Limb (tissue), 2 donors: ENCODE measurements around the gene SH3RF2.
A peak's percentile ranks its signal among the peaks of the same experiment; 100 is the strongest.
"Not testable (repeated sequence)": the region's sequence is repeated elsewhere in the genome, so short reads cannot be mapped to it uniquely, and the experiment has no call there.

Experiments
- DNase-seq, 2 donors: peaks; one replicate each; pipeline ENCODE4 v3.0.0-alpha.2; 2016; ENCODE audit errors: extremely low spot score in 2 of 2

Gene SH3RF2, protein sequence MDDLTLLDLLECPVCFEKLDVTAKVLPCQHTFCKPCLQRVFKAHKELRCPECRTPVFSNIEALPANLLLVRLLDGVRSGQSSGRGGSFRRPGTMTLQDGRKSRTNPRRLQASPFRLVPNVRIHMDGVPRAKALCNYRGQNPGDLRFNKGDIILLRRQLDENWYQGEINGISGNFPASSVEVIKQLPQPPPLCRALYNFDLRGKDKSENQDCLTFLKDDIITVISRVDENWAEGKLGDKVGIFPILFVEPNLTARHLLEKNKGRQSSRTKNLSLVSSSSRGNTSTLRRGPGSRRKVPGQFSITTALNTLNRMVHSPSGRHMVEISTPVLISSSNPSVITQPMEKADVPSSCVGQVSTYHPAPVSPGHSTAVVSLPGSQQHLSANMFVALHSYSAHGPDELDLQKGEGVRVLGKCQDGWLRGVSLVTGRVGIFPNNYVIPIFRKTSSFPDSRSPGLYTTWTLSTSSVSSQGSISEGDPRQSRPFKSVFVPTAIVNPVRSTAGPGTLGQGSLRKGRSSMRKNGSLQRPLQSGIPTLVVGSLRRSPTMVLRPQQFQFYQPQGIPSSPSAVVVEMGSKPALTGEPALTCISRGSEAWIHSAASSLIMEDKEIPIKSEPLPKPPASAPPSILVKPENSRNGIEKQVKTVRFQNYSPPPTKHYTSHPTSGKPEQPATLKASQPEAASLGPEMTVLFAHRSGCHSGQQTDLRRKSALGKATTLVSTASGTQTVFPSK

DNA sequence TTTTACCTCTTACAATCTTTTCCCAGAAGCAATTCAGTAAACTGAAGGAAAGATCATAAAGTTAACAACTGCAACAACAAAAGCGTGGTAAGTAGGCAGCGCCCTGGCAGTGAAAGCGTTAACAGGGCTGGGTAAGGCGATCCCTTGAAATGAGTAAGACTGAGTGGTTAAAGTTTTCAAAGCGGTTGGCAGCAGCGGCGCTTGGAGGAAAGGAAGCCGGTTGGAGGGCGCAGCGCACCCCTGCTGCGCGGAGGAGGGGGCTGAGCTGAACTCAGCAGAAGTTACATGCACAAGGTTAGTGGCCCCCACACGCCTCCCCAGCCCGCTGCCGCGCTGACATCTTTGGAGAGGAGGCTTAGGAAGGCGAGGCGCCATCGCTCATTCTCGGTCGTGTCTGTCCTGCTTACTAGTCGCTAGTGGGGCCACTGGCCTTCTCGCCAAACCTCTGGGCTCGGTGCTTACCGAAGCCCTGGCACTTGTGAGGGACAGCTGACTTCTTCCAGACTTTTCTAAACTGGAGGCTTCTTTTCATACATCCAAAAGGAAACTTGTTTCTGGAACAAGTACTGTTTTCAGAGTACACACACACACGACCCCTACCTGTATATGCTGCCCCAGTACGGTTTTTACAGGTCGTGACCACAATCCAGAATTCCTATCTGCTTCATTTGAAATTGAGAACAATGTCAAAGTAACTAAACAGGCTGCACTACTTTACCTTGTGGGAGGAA, at the start of gene SH3RF2:
SH3RF2 (plus strand) TSS at position 178 of the 731 bp plus-strand sequence. CDS start 1,351 bp downstream, outside the sequence.
- DNase-seq: peak; percentile 58 to 82

DNA sequence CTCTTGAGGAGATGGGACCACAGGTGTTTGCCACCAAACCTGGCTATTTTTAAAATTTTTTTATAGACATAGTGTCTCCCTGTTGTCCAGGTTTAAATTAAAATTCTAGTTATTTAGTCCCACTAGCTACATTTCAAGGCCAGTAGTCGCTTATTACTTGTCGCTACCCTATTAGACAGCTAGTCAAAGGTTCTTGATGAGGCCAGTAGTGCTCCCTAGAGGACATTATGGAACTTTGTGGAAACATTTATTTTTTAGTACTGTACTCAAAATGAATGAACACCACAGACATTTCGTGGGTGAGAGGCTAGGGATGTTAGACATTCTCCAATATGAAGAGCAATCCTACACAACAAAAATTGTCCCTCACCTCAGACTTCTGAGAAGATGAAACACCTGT, 49.2 kb upstream of the SH3RF2 start:
- no peak for DNase-seq

- no peak for DNase-seq
Observed at GRCh38 chr5:145887976-145888574, 48.3 kb upstream of the SH3RF2 start.

DNA sequence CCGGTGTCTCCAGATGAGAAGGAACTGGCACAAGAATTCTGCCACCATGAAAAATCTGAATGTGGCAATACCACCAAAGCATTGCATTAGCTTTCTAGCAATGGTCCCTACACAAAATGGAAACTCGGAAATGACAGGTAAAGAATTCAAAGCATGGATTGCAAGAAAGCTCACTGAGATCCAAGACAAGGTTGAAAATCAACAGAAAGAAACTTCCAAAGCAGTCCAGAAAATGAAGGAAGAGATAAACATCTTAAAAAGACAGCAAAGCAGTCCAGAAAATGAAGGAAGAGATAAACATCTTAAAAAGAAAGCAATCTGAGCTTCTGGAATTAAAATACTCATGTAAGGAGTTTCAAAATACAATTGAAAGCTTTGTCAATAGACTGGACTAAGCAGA, 46.8 kb upstream of the SH3RF2 start:
- no peak for DNase-seq

DNA sequence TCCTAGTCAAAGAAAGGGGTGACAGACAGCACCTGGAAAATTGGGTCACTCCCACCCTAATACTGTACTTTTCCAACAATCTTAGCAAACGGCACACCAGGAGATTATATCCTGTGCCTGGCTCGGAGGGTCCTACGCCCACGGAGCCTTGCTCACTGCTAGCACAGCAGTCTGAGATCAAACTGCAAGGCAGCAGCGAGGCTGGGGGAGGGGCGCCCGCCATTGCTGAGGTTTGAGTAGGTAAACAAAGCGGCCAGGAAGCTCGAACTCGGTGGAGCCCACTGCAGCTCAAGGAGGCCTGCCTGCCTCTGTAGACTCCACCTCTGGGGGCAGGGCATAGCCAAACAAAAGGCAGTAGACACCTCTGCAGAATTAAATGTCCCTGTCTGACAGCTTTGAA, 45.0 kb upstream of the SH3RF2 start:
- not testable (repeated sequence) for DNase-seq

GRCh38 chr5:145898171-145898570, 38.2 kb upstream of the SH3RF2 start:
- DNase-seq: no peak

GRCh38 chr5:145902421-145902820, 34.0 kb upstream of the SH3RF2 start:
- no peak for DNase-seq

DNA sequence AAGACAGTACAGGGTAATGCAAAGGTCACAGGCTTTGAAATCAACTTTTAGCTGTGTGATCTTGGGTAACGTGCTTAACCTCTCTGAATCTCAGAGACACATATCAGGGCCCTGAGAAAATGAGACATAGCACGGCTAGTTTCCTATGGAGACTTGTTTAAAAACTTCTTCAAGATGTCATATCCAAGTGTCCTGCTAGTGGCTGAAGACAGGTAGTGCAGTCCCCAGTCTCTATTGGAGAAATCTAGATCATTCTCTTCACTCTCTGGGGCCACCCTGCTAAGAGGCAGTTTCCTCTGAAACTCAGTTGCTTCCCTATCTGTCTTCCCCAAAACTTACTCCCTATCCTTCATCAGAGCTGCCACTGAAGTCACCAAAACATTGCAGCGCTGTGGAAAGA, 33.3 kb upstream of the SH3RF2 start:
- DNase-seq: no peak

DNA sequence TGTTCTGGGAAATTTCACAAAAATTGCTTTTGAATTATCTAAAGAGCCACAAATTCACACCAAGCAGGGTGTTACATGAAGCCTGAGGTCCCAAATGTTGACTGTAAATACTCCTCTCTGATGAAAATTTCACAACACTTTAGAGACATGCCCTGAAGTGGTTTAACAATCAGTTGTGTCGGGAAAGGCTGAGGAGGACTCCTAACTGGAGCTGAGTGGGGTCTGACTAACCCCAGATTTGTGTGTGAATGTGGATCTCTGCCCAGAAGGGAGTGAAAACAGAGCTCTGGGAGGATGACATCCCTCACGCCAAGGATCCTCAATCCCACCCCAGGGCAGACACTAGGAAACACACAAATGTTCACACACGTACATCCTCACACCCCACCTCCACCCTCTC, 32.5 kb upstream of the SH3RF2 start:
- DNase-seq: no peak

DNA sequence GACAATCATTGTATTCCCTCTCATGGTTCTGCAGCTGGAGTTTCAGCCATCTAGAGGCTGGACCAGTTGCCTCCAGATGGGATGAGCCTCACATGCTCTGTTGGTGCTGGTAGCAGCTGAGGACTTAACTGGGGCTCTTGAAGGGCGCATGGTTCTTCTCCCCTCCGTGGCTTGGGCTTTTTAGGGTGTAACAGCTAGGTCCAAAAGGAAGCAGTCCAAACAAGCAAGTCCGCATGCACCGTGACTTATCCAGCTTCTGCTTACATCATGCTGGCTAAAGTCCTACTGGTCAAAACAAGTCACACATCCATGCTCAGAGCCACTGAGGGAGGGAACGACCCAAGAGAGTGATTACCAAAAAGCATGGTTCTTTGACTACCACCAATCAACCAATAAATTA, 31.6 kb upstream of the SH3RF2 start:
- no peak for DNase-seq

DNA sequence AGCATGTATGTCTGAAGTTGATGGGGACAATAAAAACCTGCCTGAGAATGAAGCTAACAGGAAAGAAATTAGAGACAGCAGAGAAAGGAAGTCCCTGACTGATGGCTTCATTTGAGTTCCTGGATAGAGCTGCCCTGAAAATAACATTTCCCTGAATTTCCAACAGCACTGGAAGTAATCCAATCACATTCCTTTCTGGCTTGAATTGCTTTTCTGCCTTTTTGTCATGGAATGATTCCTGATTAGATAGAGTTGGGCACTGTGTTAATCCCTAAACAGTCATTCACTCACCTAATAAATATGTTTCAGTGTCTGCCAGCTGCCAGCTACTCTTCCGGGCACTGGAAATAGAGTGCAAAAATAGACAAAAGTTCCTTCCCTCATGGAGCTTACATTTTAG, 30.0 kb upstream of the SH3RF2 start:
- peak in 1 of 2 donors; percentile 30 for DNase-seq

GRCh38 chr5:145908206-145908960, 28.0 kb upstream of the SH3RF2 start:
- DNase-seq: no peak

DNA sequence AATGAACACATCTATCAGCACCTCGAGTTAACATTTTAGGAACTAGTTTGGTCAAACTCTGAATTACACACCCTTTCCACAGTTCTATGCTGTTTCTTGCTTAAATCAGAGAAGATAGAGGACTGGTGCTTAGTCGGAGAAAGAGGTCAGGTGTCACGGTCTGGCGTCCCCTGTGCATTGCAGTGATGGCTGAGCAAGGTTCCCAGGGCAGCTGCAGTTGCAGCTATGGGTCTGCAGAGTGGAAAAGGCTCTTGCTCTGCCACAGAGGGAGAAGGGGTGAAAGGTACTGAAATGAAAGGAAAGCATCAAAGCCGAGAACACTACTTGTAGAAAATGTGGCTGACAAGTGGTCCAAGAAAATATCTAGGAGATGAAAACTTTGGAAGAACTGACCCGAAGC, 25.2 kb upstream of the SH3RF2 start:
- DNase-seq: no peak

DNA sequence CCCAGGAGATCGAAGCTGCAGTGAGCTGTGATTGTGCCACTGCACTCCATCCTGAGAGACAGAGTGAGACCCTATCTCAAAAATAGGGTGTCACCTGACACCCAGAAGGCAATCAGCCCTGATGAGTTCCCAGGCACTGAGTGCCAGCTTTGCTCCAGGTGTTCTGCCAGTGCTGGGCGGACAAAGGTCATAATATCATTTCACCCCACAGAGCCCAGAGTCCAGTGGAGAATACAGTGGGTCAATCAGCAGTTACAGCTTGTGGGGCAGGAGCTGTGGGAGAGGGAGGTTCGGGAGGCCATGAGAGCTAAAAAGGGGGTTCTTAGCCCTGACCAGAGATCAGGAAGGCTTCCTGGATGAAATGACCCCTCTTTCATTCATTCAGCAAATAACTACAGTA, 24.4 kb upstream of the SH3RF2 start:
- no peak for DNase-seq

GRCh38 chr5:145912594-145912993, 23.8 kb upstream of the SH3RF2 start:
- no peak for DNase-seq

DNA sequence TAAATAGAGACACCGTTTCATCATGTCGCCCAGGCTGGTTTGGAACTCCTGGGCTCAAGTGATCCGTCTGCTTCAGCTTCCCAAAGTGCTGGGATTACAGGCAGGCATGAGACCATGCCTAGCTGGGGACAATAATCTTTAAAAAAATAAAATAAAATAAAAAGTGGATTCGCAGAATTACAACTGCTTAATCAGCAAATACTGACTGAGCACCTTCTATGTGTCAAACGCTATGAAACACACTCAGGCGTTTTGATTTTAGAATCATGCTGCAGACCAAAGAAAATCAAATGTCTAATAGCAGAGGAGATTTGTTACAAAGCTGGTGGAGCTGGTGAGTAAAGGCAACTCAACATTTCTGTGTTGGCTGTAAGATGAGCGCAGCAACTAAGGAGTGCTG, 22.7 kb upstream of the SH3RF2 start:
- DNase-seq: no peak

DNA sequence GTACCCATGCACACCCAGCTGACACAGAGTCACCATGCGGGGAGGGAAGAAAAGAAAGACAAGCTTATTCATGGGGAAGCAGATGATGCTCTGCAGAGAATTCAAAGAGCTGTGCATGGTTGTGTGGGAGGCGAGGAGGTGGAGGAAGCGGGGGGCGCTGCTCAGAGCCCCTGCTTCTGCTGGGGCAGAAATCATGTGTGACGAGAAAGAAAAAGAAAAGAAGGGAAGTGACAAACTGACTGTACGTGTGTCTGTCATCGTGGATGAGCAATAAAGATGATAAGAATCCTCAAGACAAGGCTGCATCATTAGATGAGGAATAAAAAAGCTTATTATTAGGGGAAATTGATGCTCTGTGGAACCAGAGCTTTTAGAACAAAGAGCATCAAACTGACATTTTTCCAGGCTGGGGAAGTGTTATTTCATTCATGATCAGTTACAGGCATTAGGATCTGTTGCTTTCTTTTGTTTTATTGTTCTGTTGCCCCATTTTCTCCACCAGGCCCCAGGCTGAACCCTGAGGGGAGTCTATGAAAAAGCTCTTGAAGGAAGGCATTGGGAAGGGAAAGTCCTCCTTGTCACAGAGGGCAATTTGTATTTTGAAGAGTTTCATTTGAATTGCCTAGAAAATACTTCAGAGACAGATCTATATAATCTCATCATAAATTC, 20.3 kb upstream of the SH3RF2 start:
- no peak for DNase-seq

GRCh38 chr5:145917288-145917687, 19.1 kb upstream of the SH3RF2 start:
- no peak for DNase-seq

GRCh38 chr5:145918397-145918796, 18.0 kb upstream of the SH3RF2 start:
- DNase-seq: no peak

DNA sequence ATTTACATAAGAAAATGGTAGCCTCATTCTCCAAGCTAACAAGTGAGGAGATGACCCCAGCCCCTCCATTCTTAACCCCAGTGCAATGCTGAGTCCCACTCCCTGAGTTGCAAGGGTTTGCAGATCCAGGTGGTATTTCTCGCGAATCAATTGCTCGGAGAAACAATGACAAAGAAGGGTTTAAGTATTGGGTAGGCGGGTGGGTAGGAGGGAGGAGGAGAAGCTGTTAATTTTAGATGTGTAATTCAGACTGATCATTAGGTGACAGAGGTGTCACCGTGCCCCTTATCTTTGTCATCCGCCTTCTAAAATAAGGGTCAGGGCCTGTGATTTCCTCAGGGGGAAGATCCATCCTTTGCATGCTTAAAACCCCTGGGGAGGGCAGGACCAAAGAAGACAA, 17.0 kb upstream of the SH3RF2 start:
- no peak for DNase-seq
